Uterus (tissue), 2 donors: ENCODE results near the gene KIF15.

Source experiments
- POLR2A ChIP-seq, 2 donors: fragments of 450-650 bp; IDR thresholded peaks; one replicate each; pipeline ENCODE4 v1.6.1; 2016; ENCODE audit warnings: antibody characterized with exemption in 2 of 2, mild to moderate bottlenecking in 1 of 2, moderate library complexity in 1 of 2
- TF ChIP-seq, protein P1 (sequence below), 4 experiments: fragments of 200-600 bp in 2 of 4; fragments of 450-650 bp in 2 of 4; sonication (generic) in 2 of 4; IDR thresholded peaks; one replicate each; pipeline ENCODE4 v1.5.1; 2016 to 2019; ENCODE audit warnings: antibody characterized with exemption in 4 of 4, mild to moderate bottlenecking in 2 of 4, moderate library complexity in 1 of 4

GRCh38 chr3:44902628-44903027 is 141.0 kb downstream of the KIF15 start:
- TF ChIP-seq, protein P1, sequence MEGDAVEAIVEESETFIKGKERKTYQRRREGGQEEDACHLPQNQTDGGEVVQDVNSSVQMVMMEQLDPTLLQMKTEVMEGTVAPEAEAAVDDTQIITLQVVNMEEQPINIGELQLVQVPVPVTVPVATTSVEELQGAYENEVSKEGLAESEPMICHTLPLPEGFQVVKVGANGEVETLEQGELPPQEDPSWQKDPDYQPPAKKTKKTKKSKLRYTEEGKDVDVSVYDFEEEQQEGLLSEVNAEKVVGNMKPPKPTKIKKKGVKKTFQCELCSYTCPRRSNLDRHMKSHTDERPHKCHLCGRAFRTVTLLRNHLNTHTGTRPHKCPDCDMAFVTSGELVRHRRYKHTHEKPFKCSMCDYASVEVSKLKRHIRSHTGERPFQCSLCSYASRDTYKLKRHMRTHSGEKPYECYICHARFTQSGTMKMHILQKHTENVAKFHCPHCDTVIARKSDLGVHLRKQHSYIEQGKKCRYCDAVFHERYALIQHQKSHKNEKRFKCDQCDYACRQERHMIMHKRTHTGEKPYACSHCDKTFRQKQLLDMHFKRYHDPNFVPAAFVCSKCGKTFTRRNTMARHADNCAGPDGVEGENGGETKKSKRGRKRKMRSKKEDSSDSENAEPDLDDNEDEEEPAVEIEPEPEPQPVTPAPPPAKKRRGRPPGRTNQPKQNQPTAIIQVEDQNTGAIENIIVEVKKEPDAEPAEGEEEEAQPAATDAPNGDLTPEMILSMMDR (IDR thresholded peaks at IDR 0.05), result no peak
- TF ChIP-seq POLR2A (IDR thresholded peaks at IDR 0.05), result no peak
